Stimulated activated CD8-positive, alpha-beta memory T cell treated with anti-CD3 and anti-CD28 coated beads, Interleukin-15, amount 100 ng/mL, for 24 hours (primary cell): Measurements from ENCODE around the gene SEMA5A.

ENCODE experiments used
- DNase-seq: peaks from one replicate; pipeline ENCODE4 v3.0.0-alpha.2; 2020; ENCODE audit warnings: low read depth

The SEMA5A gene

DNA sequence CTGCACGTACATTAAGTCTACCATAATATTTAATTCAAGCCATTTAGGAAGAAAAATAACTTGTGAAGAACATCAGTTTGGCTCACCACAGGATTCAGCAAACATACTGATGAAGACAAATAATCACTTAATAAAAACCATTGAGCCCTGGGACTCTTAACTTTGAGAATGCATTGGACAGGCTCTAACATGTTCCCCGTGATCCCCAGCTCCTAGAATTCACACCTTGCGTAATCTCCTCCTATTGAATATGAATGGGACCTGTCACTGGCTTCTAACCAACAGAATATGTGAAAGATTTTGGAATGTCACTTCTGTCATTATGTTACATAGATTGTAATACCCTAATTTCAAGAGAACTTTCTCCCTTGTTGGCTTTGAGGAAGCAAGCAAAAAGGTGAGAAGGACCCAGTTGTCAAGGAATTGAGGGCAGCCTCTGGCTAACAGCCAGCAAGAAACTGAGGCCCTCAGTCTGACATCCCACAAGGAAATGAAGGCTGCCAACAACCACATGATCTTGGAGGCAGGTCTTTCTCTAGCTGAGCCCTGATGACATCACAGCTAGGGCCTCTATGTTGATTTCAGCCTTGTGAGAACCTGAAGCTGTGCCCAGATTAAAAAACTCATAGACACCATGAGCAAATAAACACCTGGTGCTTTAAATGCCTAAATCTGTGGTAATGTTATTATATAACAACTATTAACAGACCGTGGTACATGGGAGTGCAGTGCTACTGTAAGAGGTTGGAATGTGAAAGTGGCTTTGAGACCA is 433.2 kb downstream of the SEMA5A start:
- DNase-seq = no peak

DNA sequence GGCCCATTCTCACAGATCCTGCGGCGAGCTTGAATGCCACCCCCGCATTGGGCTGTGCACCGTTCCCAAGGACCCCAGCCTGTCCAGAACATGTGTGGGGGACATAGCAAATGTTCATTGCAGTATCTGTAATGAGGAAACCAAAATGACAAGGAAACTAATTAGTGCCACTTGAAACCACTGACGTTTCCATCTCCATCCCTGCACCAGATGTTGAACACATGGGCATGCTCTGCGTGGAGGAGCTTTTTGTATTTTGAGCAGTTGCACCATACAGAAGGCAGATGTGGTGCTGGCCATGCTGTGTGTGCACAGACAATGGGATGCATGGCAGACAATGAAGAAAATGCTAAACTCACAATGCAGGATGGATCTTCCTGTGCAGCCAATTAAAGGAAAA is 437.7 kb downstream of the SEMA5A start:
- no peak for DNase-seq

DNA sequence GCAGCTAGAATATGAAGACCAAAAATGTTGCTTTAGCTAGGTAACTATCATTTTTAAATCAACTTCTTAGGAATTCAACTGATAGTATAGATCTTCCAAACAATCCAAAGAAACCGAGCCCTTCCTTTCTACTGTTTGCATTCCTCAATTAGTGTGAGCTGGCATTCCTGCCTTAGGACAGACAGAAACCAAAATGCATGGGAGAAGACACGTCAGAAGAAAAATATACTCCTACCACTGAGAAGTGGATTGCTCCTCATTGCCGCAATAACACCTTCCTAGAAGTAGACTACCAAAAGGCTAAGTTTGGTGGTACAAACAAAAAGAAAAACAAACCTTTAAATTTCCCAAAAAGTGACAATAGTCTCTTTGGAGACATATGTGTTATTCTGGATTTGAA is 440.0 kb downstream of the SEMA5A start:
- DNase-seq = no peak

DNA sequence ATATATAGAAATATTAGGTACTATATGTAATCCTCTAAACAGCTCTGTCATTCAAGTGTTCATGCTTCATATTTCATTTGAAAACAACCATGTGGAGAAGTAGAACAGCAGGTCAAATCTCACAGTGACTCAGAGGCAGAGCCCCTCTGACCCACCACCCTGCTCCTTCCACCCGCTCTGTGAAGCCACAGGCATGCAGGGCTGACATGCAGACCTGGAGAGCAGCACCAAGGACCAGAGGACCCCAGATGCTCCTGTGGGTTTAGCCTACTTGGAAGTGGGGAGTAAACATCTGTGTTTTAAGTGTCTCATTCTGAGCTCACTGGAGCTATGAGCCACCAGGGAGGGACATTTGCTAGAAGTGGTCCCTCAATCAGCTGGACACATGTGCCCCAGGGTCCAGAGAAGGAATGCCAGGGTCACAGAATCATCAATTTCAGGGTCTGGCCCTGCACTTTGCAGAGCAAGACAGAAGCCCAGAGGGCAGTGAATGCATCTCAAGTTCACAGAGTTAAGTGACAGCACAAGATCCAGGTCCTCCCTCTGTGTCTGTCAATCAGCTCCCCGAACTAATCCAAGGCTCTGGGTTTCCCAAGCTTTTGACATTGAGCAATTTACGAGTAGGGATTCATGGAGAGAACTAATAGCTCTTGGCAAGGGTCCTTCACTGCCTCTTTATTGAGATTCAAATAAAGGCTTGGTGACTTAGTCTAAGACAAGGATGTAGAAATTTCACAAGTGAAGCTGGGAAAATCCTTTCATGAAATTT is 441.1 kb downstream of the SEMA5A start:
- no peak for DNase-seq

DNA sequence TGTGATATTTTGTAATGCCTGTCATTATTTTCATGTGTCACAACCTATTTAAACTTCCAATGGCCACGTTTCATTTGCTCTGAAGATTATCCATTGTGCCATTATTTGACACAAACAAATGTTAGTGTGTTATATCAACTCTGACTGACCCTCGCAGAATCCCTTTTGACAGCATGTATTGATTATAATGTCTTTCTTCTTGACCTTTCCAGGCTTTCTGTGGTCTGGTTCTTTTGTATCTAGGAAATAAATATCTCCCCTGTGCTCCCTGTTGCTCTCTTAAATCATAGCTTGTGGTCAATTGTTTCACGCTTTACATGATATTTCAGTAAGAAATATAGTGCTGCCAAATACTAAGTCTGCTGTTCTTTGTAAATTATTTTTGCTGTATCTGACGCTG is 442.6 kb downstream of the SEMA5A start:
- DNase-seq = no peak

DNA sequence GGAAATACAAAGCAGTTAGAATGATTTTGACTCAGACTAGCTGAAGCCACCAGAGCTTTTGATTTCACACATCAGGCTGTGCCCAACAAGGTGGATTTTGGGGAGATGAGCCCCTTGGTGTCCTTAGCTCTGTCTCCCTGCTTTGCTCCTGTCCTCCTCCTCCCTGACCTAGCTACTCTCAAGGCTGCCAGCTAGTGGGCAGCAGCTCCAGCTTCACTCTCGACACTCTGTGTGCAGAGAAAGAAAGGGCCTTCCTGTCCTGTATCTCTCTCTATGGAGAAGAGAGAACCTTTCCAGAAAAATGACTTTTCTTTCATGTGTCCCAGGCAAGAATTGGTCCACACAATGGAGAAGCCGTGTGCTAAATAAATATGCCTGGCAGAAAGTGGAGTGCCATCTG is 446.2 kb downstream of the SEMA5A start:
- DNase-seq = no peak

DNA sequence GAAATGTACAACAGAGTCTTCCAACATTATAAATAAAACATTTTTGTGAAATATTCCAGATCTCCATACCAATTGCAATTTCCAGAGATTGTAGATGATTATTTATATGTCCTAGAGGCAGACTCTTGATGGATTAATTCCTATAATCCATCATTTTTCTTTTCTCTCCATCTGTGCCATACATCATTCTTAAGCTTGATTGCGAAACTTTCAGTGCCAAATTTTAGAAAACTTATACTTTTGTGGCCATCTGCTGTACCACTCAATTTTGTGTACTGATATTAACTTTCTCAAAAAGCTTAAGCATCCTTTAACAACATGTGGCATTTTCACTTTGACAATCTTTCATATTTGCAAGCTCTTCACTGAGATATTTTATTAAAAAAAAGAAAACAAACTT is 446.9 kb downstream of the SEMA5A start:
- no peak for DNase-seq

DNA sequence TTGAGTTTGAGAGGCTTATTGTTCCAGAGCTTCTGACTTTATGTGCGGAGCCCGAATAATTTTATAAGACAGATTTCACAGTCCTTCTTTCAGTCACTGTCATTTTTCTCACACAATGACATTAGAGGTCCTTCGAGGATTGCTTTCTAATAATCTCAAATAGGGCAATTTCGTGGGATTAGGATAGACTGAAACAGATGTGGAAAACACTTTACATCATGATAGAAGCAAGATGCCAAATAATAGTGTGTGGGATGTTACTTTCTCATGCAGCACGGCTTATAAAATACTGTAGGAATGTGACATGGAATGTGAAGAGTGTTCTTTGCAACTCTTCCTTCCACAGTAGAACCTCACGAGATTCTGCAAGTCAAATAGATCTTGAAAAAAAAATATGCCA is 451.3 kb downstream of the SEMA5A start:
- no peak for DNase-seq

DNA sequence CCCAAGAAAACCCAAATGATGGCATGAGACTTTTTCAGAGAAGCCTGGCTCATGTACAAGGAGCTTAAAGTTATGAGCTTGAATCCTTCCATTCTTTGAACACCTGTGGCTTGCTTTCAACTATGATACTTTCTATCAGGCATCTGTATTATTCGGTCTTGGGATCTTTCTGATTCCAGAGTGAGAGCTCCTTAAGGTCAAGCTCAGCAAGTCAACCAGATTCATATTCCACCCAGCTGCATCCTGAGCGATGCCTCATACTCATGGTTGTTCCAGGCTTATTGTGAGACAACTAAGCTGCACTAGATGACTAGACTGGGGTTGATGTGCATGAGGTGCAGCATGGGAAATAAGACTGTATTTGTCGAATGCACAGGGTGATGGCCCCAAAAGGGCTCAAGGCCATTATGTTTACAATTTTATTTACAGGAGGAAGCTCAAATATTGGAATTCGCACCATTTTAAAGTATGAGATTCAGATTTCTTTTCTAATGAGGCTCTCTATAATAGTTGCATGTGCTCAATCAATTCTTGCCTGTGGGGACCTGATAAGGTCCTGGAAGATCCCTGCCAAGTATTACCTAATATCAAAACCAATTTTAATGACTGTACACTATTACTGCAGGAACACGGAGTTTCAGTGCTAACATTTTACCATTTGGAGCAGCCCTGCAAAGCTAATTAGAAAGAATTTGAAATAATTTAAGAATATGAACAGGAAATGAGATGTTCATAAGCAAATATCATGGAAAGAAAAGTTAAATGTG is 453.8 kb downstream of the SEMA5A start:
- DNase-seq = no peak

DNA sequence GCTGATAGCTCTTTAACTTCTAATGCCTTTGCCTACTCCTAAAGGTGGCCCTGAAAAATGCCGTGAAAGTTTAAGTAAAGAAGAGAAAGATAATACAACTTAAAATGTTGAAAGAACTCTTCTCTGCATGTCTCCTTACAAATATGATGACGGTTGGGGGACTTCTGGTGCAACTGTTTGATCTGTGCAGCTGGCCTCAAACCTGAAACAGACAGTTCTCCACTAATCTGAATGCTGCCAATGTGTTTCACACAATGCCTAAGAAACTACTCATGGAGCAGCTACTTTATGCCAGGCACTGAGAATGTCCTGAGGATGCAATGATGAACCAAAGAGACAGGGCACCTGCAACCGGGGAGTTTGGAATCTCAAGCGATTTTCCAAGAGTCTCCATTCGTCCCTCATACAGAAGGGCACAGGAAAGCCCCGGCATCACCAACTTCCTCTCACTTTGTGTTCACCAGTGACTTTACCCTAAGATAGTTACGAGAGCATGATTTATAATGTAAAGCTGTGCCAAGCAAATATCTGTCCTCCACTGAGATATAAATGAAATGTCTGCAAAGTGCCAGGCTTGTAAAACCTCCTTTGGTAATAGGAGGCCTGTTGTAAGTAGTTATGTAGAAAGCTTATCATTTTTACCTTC is 455.4 kb downstream of the SEMA5A start:
- DNase-seq = no peak

DNA sequence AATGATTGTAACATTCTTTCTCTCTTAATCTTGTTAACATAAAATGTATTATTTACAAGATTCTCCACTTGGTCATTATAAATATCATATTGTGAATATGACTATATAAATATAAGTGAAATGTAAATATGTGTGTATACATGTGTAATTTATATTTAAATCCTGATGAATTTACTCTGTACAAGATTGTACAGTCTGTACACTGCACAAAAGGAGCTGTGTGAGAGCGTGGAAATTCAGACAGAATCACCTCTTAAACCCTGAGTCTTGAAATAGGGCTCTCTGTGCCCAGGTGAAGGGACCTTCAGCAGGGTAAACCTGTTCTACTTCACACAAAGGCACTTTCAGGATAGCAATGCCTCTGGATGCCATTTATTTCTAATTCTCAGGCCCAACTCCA is 456.0 kb downstream of the SEMA5A start:
- DNase-seq = no peak

DNA sequence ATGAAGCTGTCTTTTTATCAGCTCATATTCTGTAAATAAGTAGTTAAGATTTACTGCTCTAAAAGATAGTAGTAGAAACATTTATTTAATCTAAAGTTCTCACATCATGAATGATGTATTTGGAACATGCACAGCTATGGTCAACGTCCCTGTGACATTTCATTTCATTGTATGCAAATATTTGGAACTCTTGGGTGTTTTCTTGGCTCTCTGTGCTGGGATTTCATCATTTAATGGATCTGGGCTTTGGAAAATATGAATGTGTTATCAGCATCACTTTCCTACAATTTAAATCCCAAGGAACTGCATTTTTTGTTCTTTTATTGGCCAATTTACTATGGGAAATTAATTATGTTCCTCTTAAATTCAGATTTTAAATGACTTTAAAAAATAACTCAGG is 462.9 kb downstream of the SEMA5A start:
- DNase-seq = no peak

DNA sequence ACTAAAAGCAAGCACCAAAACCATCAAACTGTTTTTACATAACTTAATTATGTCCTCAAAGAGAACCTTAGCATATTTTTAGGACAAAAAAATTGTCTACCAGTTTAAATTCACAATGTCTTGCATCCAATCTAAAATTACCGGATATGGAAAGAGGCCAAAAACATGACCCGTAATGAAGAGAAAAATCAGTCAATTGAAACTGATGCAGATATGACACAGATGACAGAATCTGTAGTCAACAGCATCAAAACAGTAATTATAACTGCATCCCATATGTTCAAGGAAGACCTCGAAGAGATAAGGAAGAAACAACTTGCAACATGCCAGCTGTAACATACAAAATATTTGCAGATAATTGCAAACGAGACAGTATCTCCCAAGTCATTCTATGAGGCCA is 473.2 kb downstream of the SEMA5A start:
- DNase-seq = no peak

DNA sequence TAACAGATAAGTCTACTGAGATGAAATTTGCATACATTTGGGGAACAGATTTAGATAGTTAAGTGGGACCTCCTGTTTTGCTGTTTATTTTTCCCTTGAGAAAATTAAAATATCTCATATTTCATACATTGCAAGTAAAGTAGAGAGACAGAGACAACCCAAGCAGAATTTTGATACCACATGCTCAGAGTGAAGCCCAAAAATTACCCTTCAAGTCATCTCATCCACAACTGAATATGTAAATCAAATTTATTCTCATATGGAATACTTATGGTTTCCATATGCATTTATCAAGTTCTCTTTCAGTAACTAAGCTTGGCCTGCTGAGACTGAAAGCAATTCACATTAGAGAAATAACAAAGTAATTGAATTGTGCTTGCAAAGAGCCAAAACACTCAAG is 474.4 kb downstream of the SEMA5A start:
- no peak for DNase-seq

DNA sequence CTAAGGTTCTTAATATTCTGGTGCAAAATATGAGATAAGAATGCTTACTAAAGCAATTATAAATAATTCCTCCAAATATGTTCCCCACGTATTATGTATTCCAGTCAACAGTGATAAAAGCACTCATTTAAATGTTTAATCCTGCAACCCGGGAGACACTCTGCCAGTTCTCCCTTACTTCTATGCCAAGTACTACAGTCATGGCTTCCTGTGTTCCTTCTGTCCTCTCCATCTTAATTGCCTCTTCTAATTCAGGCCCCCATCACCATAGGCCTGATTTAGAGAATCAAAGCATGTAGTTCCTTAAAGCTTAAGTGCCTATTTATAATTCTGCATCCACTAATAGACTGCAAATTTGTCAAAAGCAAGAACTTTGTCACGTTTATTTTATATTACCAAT is 474.8 kb downstream of the SEMA5A start:
- no peak for DNase-seq

DNA sequence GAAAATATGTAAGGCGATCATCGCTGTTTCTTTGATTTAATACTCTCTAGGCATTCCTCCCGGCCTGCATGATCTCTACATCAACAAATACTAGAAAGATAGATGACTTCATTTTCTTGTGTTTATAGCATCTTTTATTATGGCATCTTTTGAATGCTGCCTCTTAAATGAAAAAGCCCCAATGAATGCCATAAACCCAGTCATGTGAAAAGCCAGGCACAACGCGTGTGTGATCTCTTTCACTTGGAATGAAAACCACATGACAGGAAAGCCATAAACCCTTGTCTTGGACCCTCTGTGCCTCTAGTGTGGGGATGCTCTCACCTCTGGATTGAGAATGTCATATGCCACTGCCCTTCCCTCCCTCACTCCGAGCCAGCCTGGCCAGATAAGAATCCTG is 476.2 kb downstream of the SEMA5A start:
- no peak for DNase-seq

DNA sequence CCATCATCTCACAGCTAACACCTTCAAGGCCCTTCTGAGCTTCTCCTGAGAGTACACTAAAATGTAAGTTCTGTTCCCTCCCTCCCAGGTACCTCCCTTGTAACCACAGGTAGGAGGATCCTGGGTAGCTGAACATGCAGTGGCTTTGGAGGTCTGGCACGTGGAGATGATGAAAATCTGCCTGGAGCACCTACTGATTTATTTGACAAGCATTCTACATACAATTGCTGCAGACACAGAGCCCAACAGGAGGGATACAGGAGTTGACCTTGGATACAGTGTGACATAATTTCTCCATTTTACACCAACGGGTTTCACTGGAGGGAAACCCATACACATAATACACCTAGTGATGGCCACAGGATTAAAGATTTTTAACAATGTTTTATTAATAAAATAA is 478.7 kb downstream of the SEMA5A start:
- no peak for DNase-seq

DNA sequence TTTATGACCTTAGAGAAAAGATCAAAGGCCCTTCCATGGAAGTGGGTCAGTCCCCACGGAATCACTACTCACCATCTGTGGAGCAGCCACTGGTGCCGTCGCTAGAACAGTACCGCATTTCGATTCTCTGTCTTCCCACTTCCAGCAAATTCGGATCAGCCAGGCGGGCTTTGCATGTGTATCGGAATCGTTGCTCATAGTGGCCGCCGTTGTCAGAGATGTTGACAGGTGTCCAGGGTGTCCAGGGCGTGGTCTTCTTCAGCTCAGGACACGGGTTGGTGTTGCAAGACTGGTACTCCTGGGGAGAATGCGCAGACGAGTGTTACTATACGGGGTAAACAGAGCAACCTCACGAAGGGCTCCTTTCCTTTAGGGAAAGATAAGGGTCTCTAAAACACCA is 479.5 kb downstream of the SEMA5A start:
- DNase-seq = no peak

DNA sequence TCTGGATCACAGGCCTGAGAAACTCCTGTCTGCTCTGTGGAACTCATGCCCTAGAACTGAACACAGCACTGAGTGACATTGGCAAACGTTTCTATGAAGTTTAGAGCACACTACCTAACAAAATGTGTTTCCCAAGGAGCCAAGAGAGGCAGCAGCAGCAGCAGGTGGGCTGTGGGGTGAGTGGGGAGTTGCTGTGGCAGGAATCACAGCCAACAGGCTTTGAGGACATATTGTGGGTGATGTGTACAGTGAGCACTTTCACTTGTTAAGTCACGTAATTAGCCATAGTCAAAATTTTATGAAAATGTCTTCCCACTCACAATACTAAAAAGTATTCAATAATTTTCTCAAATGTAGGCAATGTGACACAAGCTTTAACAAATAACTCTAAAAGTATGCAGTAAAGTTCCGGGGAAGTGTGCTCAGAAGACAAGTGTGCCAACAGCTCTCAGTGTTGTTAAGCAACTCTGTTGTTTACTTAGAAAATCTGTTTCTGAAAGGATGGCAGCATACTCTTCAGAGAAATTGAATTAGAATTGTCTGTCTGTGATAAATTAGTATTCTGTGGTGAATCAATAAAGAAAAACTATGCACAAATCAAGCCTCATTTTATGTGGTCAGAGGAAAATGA is 482.1 kb downstream of the SEMA5A start:
- no peak for DNase-seq

DNA sequence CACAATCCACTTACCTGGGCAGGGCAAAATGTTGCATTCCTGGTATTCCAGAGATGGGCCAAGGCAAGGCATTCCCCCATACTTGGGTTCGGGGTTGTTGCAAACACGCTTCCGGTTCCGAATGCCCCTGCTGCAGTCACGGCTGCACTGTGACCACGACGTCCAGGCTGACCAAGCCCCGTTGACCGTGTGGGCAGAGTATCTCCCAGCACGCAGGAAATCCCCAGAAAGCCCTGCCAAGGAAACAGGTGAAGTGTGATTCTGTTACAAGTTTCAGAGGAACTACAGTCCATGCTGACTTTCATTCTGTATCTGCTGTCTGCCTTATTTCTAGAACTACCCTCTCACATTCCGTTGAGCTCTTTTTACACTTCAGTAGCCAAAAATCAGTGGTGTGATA is 483.0 kb downstream of the SEMA5A start:
- no peak for DNase-seq

DNA sequence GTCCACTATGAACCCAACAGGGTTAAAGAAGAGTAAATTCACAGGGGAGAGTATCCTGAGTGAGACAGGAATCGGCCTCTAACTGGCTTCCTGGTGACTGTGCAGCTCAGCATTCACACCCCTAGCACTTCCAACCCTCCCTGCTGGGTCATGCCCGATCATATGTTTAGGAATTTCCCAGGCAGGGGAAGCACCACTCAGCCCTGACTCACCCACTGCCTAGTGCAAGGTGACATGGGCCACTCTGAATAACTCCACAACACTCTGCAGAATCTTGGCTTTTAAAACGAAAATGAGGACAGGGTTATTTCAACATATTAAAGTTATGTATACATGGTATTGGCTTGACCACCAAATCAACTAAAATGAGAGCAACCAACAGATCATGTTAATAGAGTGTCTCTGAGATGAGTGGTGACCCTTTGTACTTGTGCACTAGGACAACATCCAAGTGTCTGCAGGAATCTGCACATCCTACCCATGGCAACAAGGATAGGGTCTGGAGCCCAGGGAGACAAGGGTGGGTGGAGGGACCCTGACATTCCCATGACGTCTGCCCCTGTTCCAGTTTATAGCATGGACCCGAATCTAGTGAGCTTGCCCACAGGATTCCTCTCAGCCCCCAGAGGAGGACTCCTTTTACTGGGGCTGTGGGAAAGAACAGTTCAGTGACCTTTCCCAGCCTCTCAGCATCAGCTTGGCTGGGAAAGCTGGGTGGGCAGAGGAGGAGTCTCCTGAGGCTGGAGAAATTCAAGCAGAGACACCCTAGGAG is 485.8 kb downstream of the SEMA5A start:
- no peak for DNase-seq
